ENCODE data around the gene FAM117B. TPM values are rescaled to one million over a fixed set of nuclear protein-coding genes. Genes with fewer than 3 reads are reported as not detected.

Gene FAM117B
- total RNA-seq, 1 donor from 2014 or later = 13.0 TPM

Other genes starting within 250 kb of the FAM117B start
- gene ICA1L, start 236.8 kb downstream of the FAM117B start, total RNA-seq (ENCODE audit: unreplicated experiment) = 4.1 TPM